K562 (cell line): ENCODE results near the gene ICA1L. TPM values are rescaled to one million over a fixed set of nuclear protein-coding genes. Genes with fewer than 3 reads are reported as not detected.

Experiments used
- CBFA2T3 ChIP-seq: fragments of 450-650 bp; IDR thresholded peaks from 2 replicates; pipeline ENCODE4 v1.6.1; 2017
- CLOCK ChIP-seq: fragments of 250-450 bp; sonication (Bioruptor Pico); IDR thresholded peaks from 2 replicates; pipeline ENCODE4 v1.4.0; 2020; ENCODE audit warnings: mild to moderate bottlenecking, moderate library complexity, borderline replicate concordance
- ETV5 ChIP-seq: sonication (generic); formaldehyde crosslinking; IDR thresholded peaks from 2 replicates; pipeline ENCODE4 v1.4.0; 2020; ENCODE audit warnings: low read depth, mild to moderate bottlenecking, missing genetic modification reagents
- FOXK1 ChIP-seq: sonication (generic); formaldehyde crosslinking; IDR thresholded peaks from 2 replicates; pipeline ENCODE4 v1.8.0; 2022; ENCODE audit warnings: missing genetic modification reagents, mild to moderate bottlenecking, borderline replicate concordance
- MCM3 ChIP-seq: fragments of 450-650 bp; IDR thresholded peaks from 2 replicates; pipeline ENCODE4 v1.6.1; 2016
- MTA2 ChIP-seq: fragments of 450-650 bp; IDR thresholded peaks from 2 replicates; pipeline ENCODE4 v1.6.1; 2016; ENCODE audit warnings: low read depth
- SAFB2 ChIP-seq: fragments of 200-400 bp; formaldehyde crosslinking; IDR thresholded peaks from 2 replicates; pipeline ENCODE4 v1.6.1; 2018; ENCODE audit warnings: borderline replicate concordance, low read length, low read depth, moderate library complexity; ENCODE audit not compliant: severe bottlenecking
- SRSF7 ChIP-seq: fragments of 200-400 bp; formaldehyde crosslinking; optimal IDR thresholded peaks from 2 replicates; pipeline ENCODE3; 2017; ENCODE audit warnings: mild to moderate bottlenecking, low read depth, low read length
- TCF7L2 ChIP-seq: fragments of 150-350 bp; IDR thresholded peaks from 2 replicates; pipeline ENCODE4 v1.6.1; 2016; ENCODE audit warnings: low read depth, mild to moderate bottlenecking, low read length, moderate library complexity
- TEAD1 ChIP-seq, 2 experiments: fragments of 450-650 bp in 1 of 2; sonication (generic) in 1 of 2; formaldehyde crosslinking; IDR thresholded peaks; 2 replicates each; pipeline versions ENCODE4 v1.4.0 to v1.8.0; 2020 to 2022; ENCODE audit warnings: mild to moderate bottlenecking in 2 of 2, missing genetic modification reagents in 1 of 2
- TFAP4 ChIP-seq: sonication (generic); formaldehyde crosslinking; IDR thresholded peaks from 2 replicates; pipeline ENCODE4 v1.8.0; 2022; ENCODE audit warnings: missing genetic modification reagents, mild to moderate bottlenecking, moderate library complexity, borderline replicate concordance
- ZBTB7A ChIP-seq: IDR thresholded peaks from 2 replicates; pipeline ENCODE4 v1.6.1; 2011; ENCODE audit warnings: low read depth, mild to moderate bottlenecking, low read length, moderate library complexity, borderline replicate concordance; ENCODE audit not compliant: control insufficient read depth
- ZFP36 ChIP-seq: fragments of 150-350 bp; IDR thresholded peaks from 2 replicates; pipeline ENCODE4 v1.6.1; 2018; ENCODE audit warnings: low read length, low read depth; ENCODE audit not compliant: partially characterized antibody
- ZNF586 ChIP-seq: fragments of 450-650 bp; formaldehyde crosslinking; conservative IDR thresholded peaks from 2 replicates; pipeline ENCODE4 v1.4.0; 2020; ENCODE audit warnings: mild to moderate bottlenecking, moderate library complexity
- ZNF592 ChIP-seq: fragments of 450-650 bp; IDR thresholded peaks from 2 replicates; pipeline ENCODE4 v1.6.1; 2017; ENCODE audit warnings: antibody characterized with exemption, mild to moderate bottlenecking
- ZNF778 ChIP-seq: fragments of 450-650 bp; formaldehyde crosslinking; IDR thresholded peaks from 2 replicates; pipeline ENCODE4 v1.4.0; 2020; ENCODE audit warnings: mild to moderate bottlenecking, moderate library complexity
- ZNF79 ChIP-seq: fragments of 250-450 bp; sonication (Bioruptor Pico); IDR thresholded peaks from 2 replicates; pipeline ENCODE4 v1.4.0; 2020; ENCODE audit warnings: low read depth, mild to moderate bottlenecking, moderate library complexity
- polyA plus RNA-seq, 8 experiments: library from polyadenylated mRNA; depleted of rRNA in 4 of 8; stranded (reverse) in 5 of 8; unstranded in 3 of 8; fragments of >200 nt; fragmentation: Nextera tagmentation in 2 of 8; fragmentation: Illumina TruSeq in 1 of 8; extraction: Ambion mirVana in 2 of 8; extraction: Trizol in 1 of 8; gene quantifications; 2 replicates each; pipeline versions ENCODE4 v1.2.1 to v1.2.3, GENCODE V29; 2011 to 2014; ENCODE audit warnings: inconsistent platforms in 1 of 8, missing spikeins in 1 of 8
- total RNA-seq, 7 experiments: library from RNA; depleted of rRNA in 6 of 7; stranded (reverse); fragments of >200 nt in 6 of 7; fragmentation: Illumina TruSeq in 2 of 7; extraction: Trizol in 2 of 7; gene quantifications; 2 replicates each; pipeline versions ENCODE4 v1.2.1 to v1.2.3, GENCODE V29; 2011 to 2021; ENCODE audit warnings: low replicate concordance in 1 of 7

The ICA1L gene
- total and polyA plus RNA-seq, 9 of the 15 experiments (the other 6 are each of a cell fraction or from before 2014, with no cell fraction given): 0.57 to 1.7 (median 1.1) TPM

- TF ChIP-seq ZNF592 (no peak), SAFB2 (no peak), TFAP4 (peak; percentile 56; the same call in 1 of the 2 replicates), ETV5 (CRISPR knock-in tag) (no peak), TCF7L2 (no peak), MTA2 (no peak), FOXK1 (CRISPR knock-in tag) (no peak), MCM3 (no peak), CBFA2T3 (no peak), ZNF586 (CRISPR knock-in tag) (no peak), ZNF79 (CRISPR knock-in tag) (no peak), ZFP36 (no peak), CLOCK (CRISPR knock-in tag) (no peak), SRSF7 (no peak), TEAD1 (CRISPR knock-in tag; IDR thresholded peaks at IDR 0.05) (no peak; a peak in 1 of 4 replicates), ZBTB7A (peak; percentile 51; the same call in 1 of the 2 replicates), ZNF778 (no peak)
Measured at GRCh38 chr2:202871300-202872141, at the start of gene ICA1L (continued).
